Panc1 (cell line): ENCODE results near the gene IL17C. TPM values are rescaled to one million over a fixed set of nuclear protein-coding genes. Genes with fewer than 3 reads are reported as not detected.

Source experiments
- ATAC-seq: fragments of 200-7000 bp; cut with Tn5 transposase; 2 replicates; pipeline ENCODE4 v1.9.1; 2020; ENCODE audit warnings: mild to moderate bottlenecking, moderate library complexity
- BruUV-seq: library from RNA; stranded (reverse); fragments of 400-500 nt; replicated peaks from 2 replicates; lab custom pipeline; 2021; lab: Mats Ljungman, UMichigan
- CTCF ChIA-PET: fragments of 300-600 bp; sonication (Branson Sonifier 250); formaldehyde crosslinking; loops from one replicate; lab custom pipeline; 2022; ENCODE audit warnings: antibody characterized with exemption; lab: Charles Lee
- POLR2A ChIA-PET: fragments of 300-600 bp; sonication (Branson Sonifier 250); formaldehyde crosslinking; loops from one replicate; lab custom pipeline; 2022; ENCODE audit warnings: antibody characterized with exemption; lab: Charles Lee
- DNase-seq: peaks from one replicate; pipeline ENCODE4 v3.0.0-alpha.2; 2010; ENCODE audit warnings: low read depth, low spot score
- H3K27ac ChIP-seq: 2 replicates; pipeline ENCODE4 v1.5.1; 2011; ENCODE audit warnings: mild to moderate bottlenecking, low read length, inconsistent platforms
- H3K27me3 ChIP-seq: fragments of 200-500 bp; sonication (Bioruptor generic); 2 replicates; pipeline ENCODE4 v1.6.0; 2014; ENCODE audit warnings: low read length, inconsistent platforms; ENCODE audit not compliant: control insufficient read depth, insufficient read depth
- H3K36me3 ChIP-seq: fragments of 200-500 bp; sonication (Bioruptor generic); 2 replicates; pipeline ENCODE4 v1.5.1; 2014; ENCODE audit warnings: inconsistent platforms, mild to moderate bottlenecking, low read length, moderate library complexity; ENCODE audit not compliant: control insufficient read depth, insufficient read depth
- H3K4me1 ChIP-seq: 2 replicates; pipeline ENCODE4 v1.5.1; 2011; ENCODE audit warnings: inconsistent platforms, mild to moderate bottlenecking, low read length, moderate library complexity; ENCODE audit not compliant: control insufficient read depth, insufficient read depth
- H3K4me3 ChIP-seq, 2 experiments: 2 replicates each; pipeline ENCODE4 v1.5.1; 2011 to 2012; ENCODE audit warnings: low read depth in 2 of 2, low read length in 2 of 2, mild to moderate bottlenecking in 2 of 2, inconsistent platforms in 1 of 2, moderate library complexity in 1 of 2
- H3K9me3 ChIP-seq: fragments of 200-500 bp; sonication (Bioruptor generic); 2 replicates; pipeline ENCODE4 v1.5.1; 2014; ENCODE audit warnings: low read depth, mild to moderate bottlenecking, inconsistent platforms, low read length, moderate library complexity; ENCODE audit not compliant: control insufficient read depth, insufficient read depth
- POLR2AphosphoS5 ChIP-seq: IDR thresholded peaks from 2 replicates; pipeline ENCODE4 v1.6.1; 2012; ENCODE audit warnings: mild to moderate bottlenecking, low read depth, low read length, moderate library complexity
- SIN3A ChIP-seq: IDR thresholded peaks from 2 replicates; pipeline ENCODE4 v1.6.1; 2012; ENCODE audit warnings: low read depth, mild to moderate bottlenecking, low read length, moderate library complexity, borderline replicate concordance; ENCODE audit not compliant: insufficient read depth
- TCF7L2 ChIP-seq: IDR thresholded peaks from 2 replicates; pipeline ENCODE4 v1.6.1; 2011; ENCODE audit warnings: mild to moderate bottlenecking, low read depth, low read length, inconsistent platforms
- in situ Hi-C: cut with HindIII; loops from 2 replicates; pipeline ENCODE4 v1.10.0; 2016; ENCODE audit warnings: low sequenced_read_pairs, low pct_unique_long_range_greater_than_20kb
- intact Hi-C: fragments of 100-400 bp; cut with micrococcal nuclease; formaldehyde crosslinking; loops from one replicate; pipeline ENCODE4 v1.10.0; 2022; ENCODE audit not compliant: unreplicated experiment
- total RNA-seq: library from RNA; stranded (reverse); gene quantifications from one replicate; pipeline ENCODE4 v1.2.1, GENCODE V29; 2021; ENCODE audit not compliant: unreplicated experiment
- TF ChIP-seq, protein P1 (sequence below), 2 experiments: IDR thresholded peaks; 2 replicates each; pipeline ENCODE4 v1.6.1; 2011 to 2012; ENCODE audit warnings: low read depth in 2 of 2, control low read depth in 1 of 2, low read length in 1 of 2, mild to moderate bottlenecking in 1 of 2, moderate library complexity in 1 of 2; ENCODE audit not compliant: insufficient read depth in 1 of 2
- TF ChIP-seq, protein P2 (sequence below): fragments of 450-650 bp; IDR thresholded peaks from 2 replicates; pipeline ENCODE4 v1.5.1; 2017; ENCODE audit warnings: mild to moderate bottlenecking

The IL17C gene
- total RNA-seq, 1 experiment from 2014 or later, result not detected

DNA sequence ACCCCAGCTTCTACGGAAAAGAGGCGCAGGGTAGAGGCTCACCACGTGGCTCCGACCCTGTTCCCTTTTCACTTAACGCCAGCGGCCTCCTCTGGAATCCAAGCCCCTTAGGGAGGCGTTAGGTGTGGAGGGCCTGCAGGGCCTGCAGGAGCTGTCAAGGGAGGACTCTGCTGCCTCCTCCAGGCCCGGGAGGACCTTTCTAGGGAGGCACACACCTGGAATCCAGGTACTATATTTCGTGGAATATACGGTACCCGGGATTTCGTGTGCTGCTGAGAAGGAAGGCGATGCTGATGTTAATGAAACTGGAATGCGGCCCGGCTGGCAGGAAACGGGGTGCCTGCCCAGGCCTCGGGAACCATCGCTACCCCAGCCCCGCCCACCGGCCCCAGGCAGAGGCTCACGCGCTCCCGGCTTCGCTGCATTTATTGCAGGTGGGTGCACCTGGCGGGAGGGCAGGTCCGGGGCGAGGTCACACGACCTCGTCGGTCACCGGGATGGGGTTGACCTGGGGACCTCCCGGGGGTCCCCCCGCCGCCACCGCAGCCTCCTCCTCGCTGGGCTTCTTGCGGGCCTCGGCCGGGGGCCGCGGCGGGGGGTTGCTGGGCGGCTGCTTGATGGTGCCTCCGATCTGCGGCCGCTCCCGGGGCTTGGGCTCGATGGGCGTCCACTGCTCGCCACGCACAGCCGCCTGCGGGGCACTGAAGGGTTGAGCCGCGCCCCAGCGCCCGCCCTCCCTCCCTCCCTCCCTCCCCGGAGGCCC is 4.7 kb downstream of the IL17C start:
- DNase-seq (no peak), ATAC-seq (no peak)
- CTCF ChIA-PET, result no interaction called here
- POLR2A ChIA-PET, result no interaction called here
- no peak for TF ChIP-seq SIN3A
- TF ChIP-seq, protein P1, sequence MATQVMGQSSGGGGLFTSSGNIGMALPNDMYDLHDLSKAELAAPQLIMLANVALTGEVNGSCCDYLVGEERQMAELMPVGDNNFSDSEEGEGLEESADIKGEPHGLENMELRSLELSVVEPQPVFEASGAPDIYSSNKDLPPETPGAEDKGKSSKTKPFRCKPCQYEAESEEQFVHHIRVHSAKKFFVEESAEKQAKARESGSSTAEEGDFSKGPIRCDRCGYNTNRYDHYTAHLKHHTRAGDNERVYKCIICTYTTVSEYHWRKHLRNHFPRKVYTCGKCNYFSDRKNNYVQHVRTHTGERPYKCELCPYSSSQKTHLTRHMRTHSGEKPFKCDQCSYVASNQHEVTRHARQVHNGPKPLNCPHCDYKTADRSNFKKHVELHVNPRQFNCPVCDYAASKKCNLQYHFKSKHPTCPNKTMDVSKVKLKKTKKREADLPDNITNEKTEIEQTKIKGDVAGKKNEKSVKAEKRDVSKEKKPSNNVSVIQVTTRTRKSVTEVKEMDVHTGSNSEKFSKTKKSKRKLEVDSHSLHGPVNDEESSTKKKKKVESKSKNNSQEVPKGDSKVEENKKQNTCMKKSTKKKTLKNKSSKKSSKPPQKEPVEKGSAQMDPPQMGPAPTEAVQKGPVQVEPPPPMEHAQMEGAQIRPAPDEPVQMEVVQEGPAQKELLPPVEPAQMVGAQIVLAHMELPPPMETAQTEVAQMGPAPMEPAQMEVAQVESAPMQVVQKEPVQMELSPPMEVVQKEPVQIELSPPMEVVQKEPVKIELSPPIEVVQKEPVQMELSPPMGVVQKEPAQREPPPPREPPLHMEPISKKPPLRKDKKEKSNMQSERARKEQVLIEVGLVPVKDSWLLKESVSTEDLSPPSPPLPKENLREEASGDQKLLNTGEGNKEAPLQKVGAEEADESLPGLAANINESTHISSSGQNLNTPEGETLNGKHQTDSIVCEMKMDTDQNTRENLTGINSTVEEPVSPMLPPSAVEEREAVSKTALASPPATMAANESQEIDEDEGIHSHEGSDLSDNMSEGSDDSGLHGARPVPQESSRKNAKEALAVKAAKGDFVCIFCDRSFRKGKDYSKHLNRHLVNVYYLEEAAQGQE (IDR thresholded peaks at IDR 0.05; ENCODE audit: insufficient read depth in 1 of 2, low read depth in 2 of 2, low read length in 1 of 2), result no peak
- TF ChIP-seq, protein P2, sequence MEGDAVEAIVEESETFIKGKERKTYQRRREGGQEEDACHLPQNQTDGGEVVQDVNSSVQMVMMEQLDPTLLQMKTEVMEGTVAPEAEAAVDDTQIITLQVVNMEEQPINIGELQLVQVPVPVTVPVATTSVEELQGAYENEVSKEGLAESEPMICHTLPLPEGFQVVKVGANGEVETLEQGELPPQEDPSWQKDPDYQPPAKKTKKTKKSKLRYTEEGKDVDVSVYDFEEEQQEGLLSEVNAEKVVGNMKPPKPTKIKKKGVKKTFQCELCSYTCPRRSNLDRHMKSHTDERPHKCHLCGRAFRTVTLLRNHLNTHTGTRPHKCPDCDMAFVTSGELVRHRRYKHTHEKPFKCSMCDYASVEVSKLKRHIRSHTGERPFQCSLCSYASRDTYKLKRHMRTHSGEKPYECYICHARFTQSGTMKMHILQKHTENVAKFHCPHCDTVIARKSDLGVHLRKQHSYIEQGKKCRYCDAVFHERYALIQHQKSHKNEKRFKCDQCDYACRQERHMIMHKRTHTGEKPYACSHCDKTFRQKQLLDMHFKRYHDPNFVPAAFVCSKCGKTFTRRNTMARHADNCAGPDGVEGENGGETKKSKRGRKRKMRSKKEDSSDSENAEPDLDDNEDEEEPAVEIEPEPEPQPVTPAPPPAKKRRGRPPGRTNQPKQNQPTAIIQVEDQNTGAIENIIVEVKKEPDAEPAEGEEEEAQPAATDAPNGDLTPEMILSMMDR, result no peak
- no peak for TF ChIP-seq TCF7L2
- no peak for TF ChIP-seq POLR2AphosphoS5
- H3K27me3 ChIP-seq, result no peaks in the 10 kb centered on the region
- H3K36me3 ChIP-seq, result no peaks in the 10 kb centered on the region
- in situ Hi-C loops, result no loop called here
- intact Hi-C loops, result no loop called here
- H3K4me1 ChIP-seq, result no peaks in the 10 kb centered on the region; the same call in 1 of the 2 replicates
- H3K27ac ChIP-seq, result no peak overlapping the region
- H3K9me3 ChIP-seq, result no peaks in the 10 kb centered on the region
- no peak overlapping the region for H3K4me3 ChIP-seq
- BruUV-seq, result no TSS peak

DNA sequence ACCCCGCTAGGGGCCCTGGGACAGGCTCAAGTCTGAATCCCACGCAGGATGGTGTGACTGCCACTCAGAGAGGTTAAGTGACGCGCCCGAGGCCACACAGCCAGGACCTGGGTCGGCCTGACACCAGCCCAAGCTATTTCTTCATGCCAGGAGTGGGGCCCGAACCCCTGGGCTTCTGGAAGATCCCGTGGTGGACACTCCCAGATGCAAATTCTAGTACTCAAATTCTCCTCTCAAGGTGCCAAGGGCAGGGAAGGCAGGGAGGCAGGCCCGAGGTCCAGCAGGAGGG is 5.2 kb downstream of the IL17C start:
- ATAC-seq (no peak), DNase-seq (no peak)
- no TSS peak for BruUV-seq
- in situ Hi-C loops, result no loop called here
- H3K36me3 ChIP-seq, result no peaks in the 10 kb centered on the region
- POLR2A ChIA-PET, result no interaction called here
- no peaks in the 10 kb centered on the region for H3K27me3 ChIP-seq
- H3K4me1 ChIP-seq, result no peaks in the 10 kb centered on the region; the same call in 1 of the 2 replicates
- no peak overlapping the region for H3K4me3 ChIP-seq
- intact Hi-C loops, result no loop called here
- no peaks in the 10 kb centered on the region for H3K9me3 ChIP-seq
- no peak overlapping the region for H3K27ac ChIP-seq
- CTCF ChIA-PET, result no interaction called here
- no peak for TF ChIP-seq SIN3A
- TF ChIP-seq, protein P1 (IDR thresholded peaks at IDR 0.05; ENCODE audit: insufficient read depth in 1 of 2, low read depth in 2 of 2, low read length in 1 of 2), result no peak
- no peak for TF ChIP-seq POLR2AphosphoS5
- no peak for TF ChIP-seq TCF7L2
- TF ChIP-seq, protein P2, result no peak
